HepG2 (cell line): ENCODE results near the gene DCTN2. TPM values are rescaled to one million over a fixed set of nuclear protein-coding genes. Genes with fewer than 3 reads are reported as not detected.
A peak's percentile ranks its signal among the peaks of the same experiment; 100 is the strongest.

ENCODE experiments used
- ATF3 ChIP-seq: sonication (generic); formaldehyde crosslinking; IDR thresholded peaks from 2 replicates; pipeline ENCODE4 v1.4.0; 2020; ENCODE audit warnings: missing genetic modification reagents
- ELF3 ChIP-seq: IDR thresholded peaks from 2 replicates; pipeline ENCODE4 v1.6.1; 2016; ENCODE audit warnings: missing genetic modification reagents, missing compliant biosample characterization
- GATAD2A ChIP-seq: IDR thresholded peaks from 2 replicates; pipeline ENCODE4 v1.6.1; 2016
- GZF1 ChIP-seq: sonication (generic); formaldehyde crosslinking; IDR thresholded peaks from 2 replicates; pipeline ENCODE4 v1.5.1; 2020; ENCODE audit warnings: mild to moderate bottlenecking, missing genetic modification reagents
- KLF13 ChIP-seq: sonication (generic); formaldehyde crosslinking; IDR thresholded peaks from 2 replicates; pipeline ENCODE4 v1.4.0; 2020; ENCODE audit warnings: mild to moderate bottlenecking, missing genetic modification reagents
- MIXL1 ChIP-seq: IDR thresholded peaks from 2 replicates; pipeline ENCODE4 v1.6.1; 2016
- PHB2 ChIP-seq: fragments of 450-650 bp; IDR thresholded peaks from 2 replicates; pipeline ENCODE4 v1.6.1; 2018; ENCODE audit not compliant: partially characterized antibody
- RFX5 ChIP-seq: IDR thresholded peaks from 2 replicates; pipeline ENCODE4 v1.6.1; 2011; ENCODE audit warnings: low read depth, low read length, improper control_type of control experiment
- TBP ChIP-seq: sonication (generic); formaldehyde crosslinking; IDR thresholded peaks from 2 replicates; pipeline ENCODE4 v1.5.0; 2020; ENCODE audit warnings: missing genetic modification reagents
- ZFP36 ChIP-seq: fragments of 150-350 bp; IDR thresholded peaks from 2 replicates; pipeline ENCODE4 v1.6.1; 2018; ENCODE audit warnings: borderline replicate concordance, low read length, low read depth; ENCODE audit not compliant: partially characterized antibody
- ZMAT3 ChIP-seq: sonication (generic); formaldehyde crosslinking; conservative IDR thresholded peaks from 2 replicates; pipeline ENCODE4 v1.7.0; 2021; ENCODE audit warnings: missing genetic modification reagents
- ZNF274 ChIP-seq: sonication (generic); formaldehyde crosslinking; IDR thresholded peaks from 2 replicates; pipeline ENCODE4 v1.5.1; 2020; ENCODE audit warnings: mild to moderate bottlenecking, missing genetic modification reagents
- ZNF281 ChIP-seq: sonication (generic); formaldehyde crosslinking; IDR thresholded peaks from 2 replicates; pipeline ENCODE4 v1.4.0; 2020; ENCODE audit warnings: missing genetic modification reagents, borderline replicate concordance
- ZNF414 ChIP-seq: sonication (generic); formaldehyde crosslinking; IDR thresholded peaks from 2 replicates; pipeline ENCODE4 v1.5.0; 2020; ENCODE audit warnings: missing genetic modification reagents
- ZNF44 ChIP-seq: sonication (generic); formaldehyde crosslinking; IDR thresholded peaks from 2 replicates; pipeline ENCODE4 v1.5.1; 2020; ENCODE audit warnings: mild to moderate bottlenecking, missing genetic modification reagents
- ZNF564 ChIP-seq: sonication (generic); formaldehyde crosslinking; IDR thresholded peaks from 2 replicates; pipeline ENCODE4 v1.8.1; 2023; ENCODE audit warnings: mild to moderate bottlenecking, missing genetic modification reagents
- ZNF609 ChIP-seq: sonication (generic); formaldehyde crosslinking; IDR thresholded peaks from 2 replicates; pipeline ENCODE4 v1.4.0; 2020; ENCODE audit warnings: mild to moderate bottlenecking, missing genetic modification reagents, borderline replicate concordance
- ZNF816 ChIP-seq: sonication (generic); formaldehyde crosslinking; IDR thresholded peaks from 2 replicates; pipeline ENCODE4 v1.8.0; 2022; ENCODE audit warnings: missing genetic modification reagents, mild to moderate bottlenecking, borderline replicate concordance
- polyA plus RNA-seq, 8 experiments: library from polyadenylated mRNA; depleted of rRNA in 3 of 8; stranded (reverse) in 7 of 8; unstranded in 1 of 8; fragments of >200 nt; fragmentation: Illumina TruSeq in 4 of 8; extraction: Trizol in 4 of 8; gene quantifications; 2 replicates each; pipeline versions ENCODE4 v1.2.1 to v1.2.3, GENCODE V29; 2011 to 2016; ENCODE audit warnings: low read depth in 4 of 8, missing spikeins in 1 of 8, mixed read lengths in 1 of 8; ENCODE audit not compliant: insufficient read depth in 1 of 8
- total RNA-seq, 5 experiments: library from RNA; depleted of rRNA; stranded (reverse); fragments of >200 nt; fragmentation: Illumina TruSeq; extraction: Trizol; gene quantifications; 2 replicates each; pipeline ENCODE4 v1.2.3, GENCODE V29; 2016; ENCODE audit warnings: low read depth in 1 of 5
- TF ChIP-seq, protein P1 (sequence below): sonication (generic); formaldehyde crosslinking; IDR thresholded peaks from 2 replicates; pipeline ENCODE4 v1.5.0; 2020; ENCODE audit warnings: missing genetic modification reagents
- TF ChIP-seq, protein P2 (sequence below): sonication (generic); formaldehyde crosslinking; IDR thresholded peaks from 2 replicates; pipeline ENCODE4 v1.8.0; 2022; ENCODE audit warnings: missing genetic modification reagents, low read depth, mild to moderate bottlenecking, borderline replicate concordance

DCTN2 gene
- total and polyA plus RNA-seq, 2 of the 13 experiments (the other 11 are each of a cell fraction or from before 2014, with no cell fraction given) = 72.0 to 77.4 TPM

DNA sequence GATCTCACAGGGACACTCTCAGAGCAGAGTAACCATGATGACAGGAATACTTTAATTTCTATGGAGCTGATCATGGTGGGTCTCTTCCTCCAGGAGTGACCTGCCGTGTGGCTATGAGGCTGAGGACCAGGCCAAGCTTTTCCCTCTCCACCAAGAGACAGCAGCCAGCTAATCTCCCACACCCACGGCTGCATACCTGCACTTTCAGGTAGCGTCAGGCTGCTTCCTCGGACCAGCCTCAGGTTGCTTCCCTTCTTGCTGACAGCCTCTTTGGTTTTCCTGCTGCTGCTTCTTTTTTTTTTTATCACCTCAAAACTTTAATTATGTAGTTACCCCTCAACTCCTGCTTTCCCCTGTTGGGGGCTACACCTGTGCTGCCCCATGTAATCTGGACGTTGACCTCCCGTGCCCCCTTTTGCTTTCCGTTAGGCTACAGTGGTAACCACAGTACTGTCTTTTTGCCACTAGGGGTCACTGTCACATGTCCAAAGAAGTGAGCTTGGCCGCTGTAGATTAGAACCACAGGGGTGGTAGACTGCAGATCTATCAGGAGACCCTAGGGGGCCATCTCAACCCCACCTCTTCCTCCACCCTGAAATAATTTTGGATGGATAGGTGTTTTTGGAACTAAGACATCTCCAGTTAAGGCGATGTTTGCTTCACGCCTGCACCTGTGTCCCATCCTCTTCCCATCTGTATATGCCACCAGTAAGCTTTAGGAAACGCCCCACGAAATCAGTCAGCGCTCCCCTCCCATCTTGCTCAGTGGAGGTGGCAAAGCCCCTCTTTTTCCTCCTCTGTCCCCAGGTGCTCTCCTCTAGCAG lies 36.2 kb upstream of the DCTN2 start (continued):
- TF ChIP-seq ZNF609 (CRISPR knock-in tag) (no peak), ZNF44 (CRISPR knock-in tag) (0 out of 2 replicates have a peak, but pooled peaks have one; percentile 27), ZMAT3 (no peak), GZF1 (CRISPR knock-in tag) (no peak), PHB2 (no peak), ZNF564 (CRISPR knock-in tag) (no peak), GATAD2A (CRISPR knock-in tag) (peak; percentile 52; the same call in 1 of the 2 replicates), KLF13 (no peak), ZNF816 (CRISPR knock-in tag) (no peak), ELF3 (CRISPR knock-in tag) (0 out of 2 replicates have a peak, but pooled peaks have one; percentile 29), ZNF274 (CRISPR knock-in tag) (0 out of 2 replicates have a peak, but pooled peaks have one; percentile 22), TBP (no peak), ZNF281 (no peak), ATF3 (CRISPR knock-in tag) (no peak), ZNF414 (CRISPR knock-in tag) (no peak), MIXL1 (CRISPR knock-in tag) (0 out of 2 replicates have a peak, but pooled peaks have one; percentile 50), ZFP36 (no peak), RFX5 (no peak)
- TF ChIP-seq, protein P1, sequence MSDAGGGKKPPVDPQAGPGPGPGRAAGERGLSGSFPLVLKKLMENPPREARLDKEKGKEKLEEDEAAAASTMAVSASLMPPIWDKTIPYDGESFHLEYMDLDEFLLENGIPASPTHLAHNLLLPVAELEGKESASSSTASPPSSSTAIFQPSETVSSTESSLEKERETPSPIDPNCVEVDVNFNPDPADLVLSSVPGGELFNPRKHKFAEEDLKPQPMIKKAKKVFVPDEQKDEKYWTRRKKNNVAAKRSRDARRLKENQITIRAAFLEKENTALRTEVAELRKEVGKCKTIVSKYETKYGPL = no peak
- TF ChIP-seq, protein P2, sequence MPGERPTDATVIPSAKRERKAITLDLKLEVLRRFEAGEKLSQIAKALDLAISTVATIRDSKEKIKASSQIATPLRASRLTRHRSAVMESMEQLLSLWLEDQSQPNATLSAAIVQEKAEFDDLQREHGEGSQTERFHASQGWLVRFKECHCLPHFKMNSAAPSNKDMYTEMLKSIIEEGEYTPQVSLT (CRISPR knock-in tag) = no peak
